BE2C (cell line): ENCODE measurements around the gene SOST. TPM values are rescaled to one million over a fixed set of nuclear protein-coding genes. Genes with fewer than 3 reads are reported as not detected.

Experiments
- DNase-seq: peaks from one replicate; pipeline ENCODE4 v3.0.0-alpha.2; 2020
- H3K27me3 ChIP-seq: fragments of 250-450 bp; sonication (Bioruptor Pico); 2 replicates; pipeline ENCODE4 v1.5.1; 2020; ENCODE audit warnings: mild to moderate bottlenecking
- H3K36me3 ChIP-seq: fragments of 250-450 bp; sonication (Bioruptor Pico); 2 replicates; pipeline ENCODE4 v1.5.1; 2020; ENCODE audit warnings: mild to moderate bottlenecking
- H3K4me1 ChIP-seq: fragments of 250-450 bp; sonication (Bioruptor Pico); 2 replicates; pipeline ENCODE4 v1.5.1; 2020
- H3K4me3 ChIP-seq: 2 replicates; pipeline ENCODE4 v1.5.1; 2011; ENCODE audit warnings: low read depth, low read length
- H3K9me3 ChIP-seq: fragments of 250-450 bp; sonication (Bioruptor Pico); 2 replicates; pipeline ENCODE4 v1.5.1; 2020
- polyA plus RNA-seq: library from polyadenylated mRNA; unstranded; fragments of >200 nt; gene quantifications from one replicate; pipeline ENCODE4 v1.2.1, GENCODE V29; 2012; ENCODE audit warnings: low read depth, missing spikeins; ENCODE audit not compliant: insufficient read length, insufficient read depth
- TF ChIP-seq, protein P1 (sequence below): IDR thresholded peaks from 2 replicates; pipeline ENCODE4 v1.5.1; 2012; ENCODE audit warnings: mild to moderate bottlenecking, low read depth, low read length

The SOST gene
- polyA plus RNA-seq: not detected

DNA sequence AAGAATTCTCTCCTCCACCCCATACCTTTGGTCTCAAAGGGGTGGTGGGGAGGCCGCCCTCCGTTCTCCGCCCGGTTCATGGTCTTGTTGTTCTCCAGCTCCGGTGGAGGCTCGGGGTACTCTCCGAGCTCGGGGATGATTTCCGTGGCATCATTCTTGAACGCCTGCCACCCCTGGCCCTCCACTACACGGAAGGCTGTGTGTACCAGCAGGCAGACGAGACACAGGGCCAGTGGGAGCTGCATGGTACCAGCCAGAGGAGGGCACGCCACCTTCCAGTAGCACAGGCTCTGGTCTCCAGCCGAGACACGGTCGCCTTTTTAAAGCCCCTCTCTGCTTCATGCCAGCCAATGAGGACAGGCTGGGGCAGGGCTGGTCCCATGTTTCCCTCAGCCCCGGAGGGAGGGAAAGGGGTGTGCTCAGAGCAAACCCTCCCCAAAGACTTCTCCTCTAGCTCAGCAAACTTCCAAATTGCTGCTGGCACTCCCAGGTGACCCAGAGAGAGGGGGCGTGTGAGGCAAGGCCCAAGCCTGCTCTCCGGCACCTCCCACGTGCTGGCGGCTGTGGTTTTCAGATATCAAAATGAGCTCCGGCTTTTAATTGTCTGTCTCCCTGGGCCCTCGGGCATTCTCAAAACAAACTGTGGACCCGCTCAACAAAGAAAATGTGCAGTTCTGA, at the start of gene SOST:
SOST (minus strand) TSS at position 295 of the 678 bp plus-strand sequence; CDS start at position 245, 50 bp downstream.
- TF ChIP-seq, protein P1, sequence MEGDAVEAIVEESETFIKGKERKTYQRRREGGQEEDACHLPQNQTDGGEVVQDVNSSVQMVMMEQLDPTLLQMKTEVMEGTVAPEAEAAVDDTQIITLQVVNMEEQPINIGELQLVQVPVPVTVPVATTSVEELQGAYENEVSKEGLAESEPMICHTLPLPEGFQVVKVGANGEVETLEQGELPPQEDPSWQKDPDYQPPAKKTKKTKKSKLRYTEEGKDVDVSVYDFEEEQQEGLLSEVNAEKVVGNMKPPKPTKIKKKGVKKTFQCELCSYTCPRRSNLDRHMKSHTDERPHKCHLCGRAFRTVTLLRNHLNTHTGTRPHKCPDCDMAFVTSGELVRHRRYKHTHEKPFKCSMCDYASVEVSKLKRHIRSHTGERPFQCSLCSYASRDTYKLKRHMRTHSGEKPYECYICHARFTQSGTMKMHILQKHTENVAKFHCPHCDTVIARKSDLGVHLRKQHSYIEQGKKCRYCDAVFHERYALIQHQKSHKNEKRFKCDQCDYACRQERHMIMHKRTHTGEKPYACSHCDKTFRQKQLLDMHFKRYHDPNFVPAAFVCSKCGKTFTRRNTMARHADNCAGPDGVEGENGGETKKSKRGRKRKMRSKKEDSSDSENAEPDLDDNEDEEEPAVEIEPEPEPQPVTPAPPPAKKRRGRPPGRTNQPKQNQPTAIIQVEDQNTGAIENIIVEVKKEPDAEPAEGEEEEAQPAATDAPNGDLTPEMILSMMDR: no peak
- DNase-seq: no peak

DNA sequence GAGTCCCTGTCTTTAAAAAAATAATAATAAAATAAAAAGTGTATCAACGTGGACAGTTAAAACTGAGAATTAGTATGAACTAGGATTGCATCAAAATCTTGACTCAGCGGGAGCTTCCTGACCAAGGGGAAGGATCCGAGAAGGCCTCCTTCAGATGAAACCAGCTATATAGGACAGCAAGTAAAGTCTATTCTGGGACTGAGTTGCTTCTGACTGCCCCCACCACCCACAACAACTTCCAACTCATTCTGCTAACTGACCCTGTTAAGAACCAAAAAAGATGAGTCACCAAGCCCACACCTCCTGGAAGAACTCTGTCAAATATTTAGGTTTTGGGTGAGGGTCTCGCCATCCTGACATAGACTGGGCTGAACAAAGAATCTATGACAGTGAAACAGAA, 49.5 kb upstream of the SOST start:
- Histone ChIP-seq H3K27me3 (no peaks in the 10 kb centered on the region), H3K9me3 (no peaks in the 10 kb centered on the region), H3K4me1 (no peaks in the 10 kb centered on the region), H3K4me3 (no peak overlapping the region), H3K36me3 (no peaks in the 10 kb centered on the region)
- TF ChIP-seq, protein P1: no peak
- DNase-seq: no peak

More for the DNA sequence above, at the start of gene SOST:
- Histone ChIP-seq H3K4me1 (no peaks in the 10 kb centered on the region), H3K27me3 (no peaks in the 10 kb centered on the region), H3K9me3 (no peaks in the 10 kb centered on the region), H3K36me3 (no peaks in the 10 kb centered on the region), H3K4me3 (no peak within 1 kb of the TSS)

DNA sequence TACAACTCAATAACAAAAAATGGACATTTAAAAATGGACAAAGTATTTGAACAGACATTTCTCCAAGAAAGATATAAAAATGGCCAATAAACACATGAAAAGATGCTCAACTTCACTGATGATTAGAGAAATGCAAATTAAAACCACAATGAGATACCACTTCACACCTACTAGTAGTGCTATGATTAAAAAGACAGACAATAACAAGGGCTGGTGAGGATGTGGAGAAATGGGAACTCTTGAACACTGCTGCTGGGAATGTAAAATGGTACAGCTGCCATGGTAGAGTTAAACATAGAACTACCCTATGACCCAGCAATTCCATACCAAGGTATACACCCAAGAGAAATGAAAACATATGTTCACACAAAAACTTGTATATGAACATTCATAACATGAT, 46.5 kb upstream of the SOST start:
- Histone ChIP-seq H3K4me3 (no peak overlapping the region), H3K4me1 (no peaks in the 10 kb centered on the region), H3K9me3 (no peaks in the 10 kb centered on the region), H3K36me3 (no peaks in the 10 kb centered on the region), H3K27me3 (peaks cover 5% of the 10 kb centered on the region; the same call in 1 of the 2 replicates)
- DNase-seq: no peak
- TF ChIP-seq, protein P1: no peak

DNA sequence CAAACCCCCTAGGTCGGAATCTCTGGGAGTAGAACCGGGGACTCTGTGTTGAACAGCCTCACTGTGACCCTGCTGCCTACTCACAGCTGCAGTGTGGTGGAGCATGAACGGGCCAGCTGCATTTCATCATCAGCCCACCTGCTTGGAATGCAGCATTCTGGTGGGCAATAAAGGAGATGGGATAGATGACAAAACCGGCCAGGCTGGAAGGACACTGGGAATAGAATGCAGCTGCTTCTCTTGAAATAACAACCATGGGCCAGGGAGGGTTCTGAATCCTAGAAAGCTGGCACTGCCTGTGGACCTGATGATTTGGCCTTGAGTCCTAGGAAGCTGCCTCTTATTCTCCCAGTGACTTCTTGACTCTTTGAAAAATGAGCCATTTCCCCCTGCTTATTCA, 45.2 kb upstream of the SOST start:
- Histone ChIP-seq H3K36me3 (no peaks in the 10 kb centered on the region), H3K4me3 (no peak overlapping the region), H3K9me3 (no peaks in the 10 kb centered on the region), H3K4me1 (no peaks in the 10 kb centered on the region), H3K27me3 (peaks cover 5% of the 10 kb centered on the region)
- TF ChIP-seq, protein P1: no peak
- DNase-seq: no peak

DNA sequence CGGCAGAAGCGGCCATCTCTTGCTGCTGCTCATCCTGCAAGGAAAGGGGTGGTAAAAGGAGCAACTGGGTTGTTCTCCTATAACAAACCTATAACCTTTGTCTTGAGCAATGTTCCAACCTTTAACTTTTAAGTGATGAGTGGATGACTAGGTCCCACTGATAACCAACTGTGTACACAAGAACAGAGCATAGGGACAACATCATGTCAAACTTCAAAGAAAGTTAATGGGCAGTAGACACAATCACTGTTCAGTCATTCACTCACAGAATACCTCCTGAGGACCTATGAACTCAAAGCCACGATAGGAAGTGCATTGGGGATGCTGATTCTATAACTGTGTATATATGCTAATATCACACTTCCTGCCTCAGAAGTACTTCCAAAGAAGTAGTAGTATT, 43.3 kb upstream of the SOST start:
- H3K4me1 ChIP-seq: no peaks in the 10 kb centered on the region
- peaks cover 5% of the 10 kb centered on the region for H3K27me3 ChIP-seq
- no peak for DNase-seq
- peaks cover 5% of the 10 kb centered on the region; the same call in 1 of the 2 replicates for H3K9me3 ChIP-seq
- TF ChIP-seq, protein P1: no peak
- no peak overlapping the region for H3K4me3 ChIP-seq
- H3K36me3 ChIP-seq: no peaks in the 10 kb centered on the region

DNA sequence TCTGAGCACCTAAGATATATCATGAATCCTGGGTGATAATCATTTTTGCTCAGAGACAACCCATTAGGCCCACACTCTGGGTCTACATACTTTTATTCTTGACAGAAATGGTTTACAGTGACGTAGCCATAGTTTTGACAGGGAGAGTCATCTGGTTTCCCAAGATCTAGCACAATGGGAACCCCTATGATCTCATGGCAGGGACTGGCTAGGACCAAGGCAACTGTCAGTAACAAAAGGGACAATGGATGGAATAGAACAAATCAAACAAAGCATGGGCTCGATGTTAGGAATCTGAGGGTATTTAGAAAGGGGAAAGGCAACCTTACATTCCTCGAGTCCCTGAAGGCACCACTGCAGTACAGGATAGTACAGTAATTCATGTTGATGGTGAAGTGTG, 42.1 kb upstream of the SOST start:
- TF ChIP-seq, protein P1: no peak
- DNase-seq: no peak

More for the DNA sequence above, 42.1 kb upstream of the SOST start:
- Histone ChIP-seq H3K36me3 (no peaks in the 10 kb centered on the region), H3K27me3 (peaks cover 5% of the 10 kb centered on the region), H3K4me3 (no peak overlapping the region), H3K9me3 (peaks cover 5% of the 10 kb centered on the region; the same call in 1 of the 2 replicates), H3K4me1 (no peaks in the 10 kb centered on the region)
